DOHH2 (cell line): ENCODE results near the gene RBM38.
A peak's percentile ranks its signal among the peaks of the same experiment; 100 is the strongest.

Experiments
- H3F3A ChIP-seq: fragments of 200-600 bp; sonication (generic), shearing (Covaris generic); 2 replicates; pipeline ENCODE4 v1.6.0; 2016; ENCODE audit warnings: antibody characterized with exemption, mild to moderate bottlenecking; ENCODE audit not compliant: control insufficient read depth, insufficient read depth
- H3K27ac ChIP-seq: fragments of 200-600 bp; sonication (generic); 2 replicates; pipeline ENCODE4 v1.5.1; 2014; ENCODE audit warnings: low read depth, mild to moderate bottlenecking, low read length, moderate library complexity
- H3K27me3 ChIP-seq: fragments of 200-600 bp; sonication (generic); 2 replicates; pipeline ENCODE4 v1.6.1; 2014; ENCODE audit warnings: mild to moderate bottlenecking, low read length, mixed read lengths; ENCODE audit not compliant: control insufficient read depth
- H3K36me3 ChIP-seq: fragments of 200-600 bp; sonication (generic); 2 replicates; pipeline ENCODE4 v1.6.1; 2014; ENCODE audit warnings: mild to moderate bottlenecking, low read length, moderate library complexity, mixed read lengths; ENCODE audit not compliant: control insufficient read depth
- H3K4me1 ChIP-seq: fragments of 200-600 bp; sonication (generic); 2 replicates; pipeline ENCODE4 v1.6.1; 2014; ENCODE audit warnings: mild to moderate bottlenecking, low read length, mixed read lengths; ENCODE audit not compliant: control insufficient read depth
- H3K4me2 ChIP-seq: fragments of 200-600 bp; sonication (generic); 2 replicates; pipeline ENCODE4 v1.6.0; 2014; ENCODE audit warnings: mild to moderate bottlenecking, low read length, moderate library complexity
- H3K4me3 ChIP-seq: fragments of 200-600 bp; sonication (generic); 2 replicates; pipeline ENCODE4 v1.5.1; 2014; ENCODE audit warnings: mild to moderate bottlenecking, low read length, mixed read lengths
- H3K79me2 ChIP-seq: fragments of 200-600 bp; sonication (generic); 2 replicates; pipeline ENCODE4 v1.6.1; 2014; ENCODE audit warnings: mild to moderate bottlenecking, low read length, mixed read lengths; ENCODE audit not compliant: control insufficient read depth
- H3K9me2 ChIP-seq: fragments of 200-600 bp; sonication (generic); replicated peaks from 2 replicates; pipeline ENCODE4 v1.6.1; 2014; ENCODE audit warnings: mild to moderate bottlenecking, low read length, mixed read lengths; ENCODE audit not compliant: control insufficient read depth
- H3K9me3 ChIP-seq: fragments of 200-600 bp; sonication (generic); 2 replicates; pipeline ENCODE4 v1.6.1; 2014; ENCODE audit warnings: antibody characterized with exemption, low read length, mixed read lengths; ENCODE audit not compliant: control insufficient read depth, insufficient read depth
- H4K20me1 ChIP-seq: fragments of 200-600 bp; sonication (generic); 2 replicates; pipeline ENCODE4 v1.6.0; 2014; ENCODE audit warnings: low read depth, mild to moderate bottlenecking, antibody characterized with exemption, low read length, moderate library complexity; ENCODE audit not compliant: control insufficient read depth, insufficient read depth
- EZH2phosphoT487 ChIP-seq: fragments of 200-600 bp; sonication (generic); IDR thresholded peaks from 2 replicates; pipeline ENCODE4 v1.6.1; 2017; ENCODE audit warnings: borderline replicate concordance, mild to moderate bottlenecking, antibody characterized with exemption, low read length, moderate library complexity, mixed read lengths
- TF ChIP-seq, protein P1 (sequence below): fragments of 200-600 bp; sonication (generic); IDR thresholded peaks from one replicate; pipeline ENCODE4 v1.5.1; 2014; ENCODE audit warnings: antibody characterized with exemption, mild to moderate bottlenecking, low read depth, low read length; ENCODE audit not compliant: poor library complexity, severe bottlenecking

Gene RBM38

DNA sequence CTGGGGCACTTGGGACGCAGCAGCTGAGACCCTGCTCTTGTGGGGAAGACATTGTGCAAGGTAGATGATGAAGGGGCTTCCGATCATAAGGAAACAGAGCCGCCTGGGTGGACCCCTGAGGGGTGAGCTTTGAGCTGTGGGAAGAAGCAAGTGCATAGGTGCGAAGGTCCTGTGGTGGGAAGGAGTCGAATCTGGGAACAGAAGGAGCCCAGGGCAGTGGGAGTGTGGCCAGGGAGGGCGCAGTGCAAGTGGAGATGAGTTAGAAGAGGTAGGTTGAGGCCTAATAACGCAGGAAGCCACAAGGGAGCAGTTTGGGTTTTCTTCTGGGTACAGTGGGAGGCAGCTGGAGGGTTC is 10.3 kb downstream of the RBM38 start:
- Histone ChIP-seq H3K36me3 (peaks cover 95% of the 10 kb centered on the region), H3K79me2 (peaks cover 89% of the 10 kb centered on the region), H3K9me3 (no peaks in the 10 kb centered on the region), H3F3A (peaks cover 16% of the 10 kb centered on the region), H3K4me3 (peak overlapping the region; percentile 28; the same call in 1 of the 2 replicates), H4K20me1 (peaks cover 43% of the 10 kb centered on the region), H3K4me2 (peak overlapping the region; percentile 88), H3K9me2 (no peaks in the 10 kb centered on the region), H3K4me1 (peaks cover 50% of the 10 kb centered on the region), H3K27me3 (no peaks in the 10 kb centered on the region), H3K27ac (peak overlapping the region; percentile 95)
- no peak for TF ChIP-seq EZH2phosphoT487
- TF ChIP-seq, protein P1, sequence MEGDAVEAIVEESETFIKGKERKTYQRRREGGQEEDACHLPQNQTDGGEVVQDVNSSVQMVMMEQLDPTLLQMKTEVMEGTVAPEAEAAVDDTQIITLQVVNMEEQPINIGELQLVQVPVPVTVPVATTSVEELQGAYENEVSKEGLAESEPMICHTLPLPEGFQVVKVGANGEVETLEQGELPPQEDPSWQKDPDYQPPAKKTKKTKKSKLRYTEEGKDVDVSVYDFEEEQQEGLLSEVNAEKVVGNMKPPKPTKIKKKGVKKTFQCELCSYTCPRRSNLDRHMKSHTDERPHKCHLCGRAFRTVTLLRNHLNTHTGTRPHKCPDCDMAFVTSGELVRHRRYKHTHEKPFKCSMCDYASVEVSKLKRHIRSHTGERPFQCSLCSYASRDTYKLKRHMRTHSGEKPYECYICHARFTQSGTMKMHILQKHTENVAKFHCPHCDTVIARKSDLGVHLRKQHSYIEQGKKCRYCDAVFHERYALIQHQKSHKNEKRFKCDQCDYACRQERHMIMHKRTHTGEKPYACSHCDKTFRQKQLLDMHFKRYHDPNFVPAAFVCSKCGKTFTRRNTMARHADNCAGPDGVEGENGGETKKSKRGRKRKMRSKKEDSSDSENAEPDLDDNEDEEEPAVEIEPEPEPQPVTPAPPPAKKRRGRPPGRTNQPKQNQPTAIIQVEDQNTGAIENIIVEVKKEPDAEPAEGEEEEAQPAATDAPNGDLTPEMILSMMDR = no peak

DNA sequence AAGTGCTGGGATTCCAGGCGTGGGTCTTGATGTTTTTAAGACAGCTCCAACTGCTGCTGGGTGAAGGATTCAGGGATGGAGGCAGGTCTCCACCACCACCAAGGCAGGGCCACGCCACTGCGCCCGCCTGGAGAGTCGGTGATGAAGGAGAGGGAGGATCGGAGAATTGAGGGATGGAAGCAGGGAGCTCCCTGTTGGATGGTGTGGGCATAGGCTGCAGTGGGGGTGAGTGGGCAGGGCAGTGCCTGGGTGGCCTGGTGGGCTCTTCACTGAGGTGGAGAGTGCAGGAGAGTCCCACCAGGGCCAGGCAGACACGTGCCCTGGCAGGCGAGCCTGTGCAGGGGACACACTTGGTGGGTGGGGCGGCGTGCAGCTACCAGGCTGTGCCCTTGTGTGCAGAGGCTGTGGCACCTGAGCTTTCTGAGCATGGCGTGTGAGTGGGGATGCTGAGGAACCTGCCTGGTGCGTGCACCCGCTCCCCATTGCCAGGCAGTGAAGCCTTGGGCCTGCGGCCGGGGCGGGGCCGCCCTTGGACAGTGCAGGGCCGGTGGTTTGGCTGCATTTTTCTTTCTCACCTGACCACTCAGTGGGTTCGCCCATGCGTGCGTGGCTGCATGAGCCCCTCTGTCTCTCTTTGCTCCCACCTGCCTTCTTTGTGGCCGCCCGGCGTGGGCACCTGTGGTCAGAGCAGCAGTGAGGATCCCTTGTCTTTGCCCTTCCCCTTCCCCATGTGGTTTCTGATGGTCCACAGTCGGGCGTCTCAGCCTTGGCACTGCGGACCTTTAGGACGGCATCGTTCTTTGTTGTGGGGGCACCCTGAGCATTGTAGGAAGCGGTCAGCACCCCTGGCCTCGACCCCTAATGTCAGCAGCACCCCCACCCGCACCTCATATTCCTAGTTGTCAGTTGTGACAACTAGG is 11.3 kb downstream of the RBM38 start:
- Histone ChIP-seq H3K4me1 (peaks cover 41% of the 10 kb centered on the region), H3K9me3 (no peaks in the 10 kb centered on the region), H3K9me2 (no peaks in the 10 kb centered on the region), H3F3A (peaks cover 9% of the 10 kb centered on the region), H4K20me1 (peaks cover 43% of the 10 kb centered on the region), H3K79me2 (peaks cover 80% of the 10 kb centered on the region), H3K27ac (no peak overlapping the region), H3K36me3 (peaks cover 94% of the 10 kb centered on the region), H3K4me2 (no peak overlapping the region), H3K4me3 (no peak overlapping the region), H3K27me3 (no peaks in the 10 kb centered on the region)
- TF ChIP-seq, protein P1 = no peak

DNA sequence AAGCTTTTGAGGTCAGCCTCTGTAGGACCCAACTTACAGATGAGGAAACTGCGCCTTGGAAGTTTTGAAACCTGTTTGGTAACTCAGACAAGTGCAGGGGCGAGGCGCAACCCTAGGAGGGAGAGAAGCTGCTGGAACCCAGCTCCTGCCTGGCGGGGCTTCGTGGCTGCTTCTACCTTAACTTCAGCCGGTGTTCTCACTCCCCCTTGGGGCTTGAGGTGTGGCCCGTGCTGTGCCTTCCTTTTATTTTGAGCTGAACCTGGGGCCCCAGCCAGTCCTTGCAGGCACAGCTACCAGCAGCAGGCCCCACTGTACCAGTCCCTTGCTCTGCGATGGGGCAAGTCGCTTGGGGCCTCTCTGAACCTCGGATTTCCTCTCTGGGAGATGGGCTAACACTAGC is 12.0 kb downstream of the RBM38 start:
- Histone ChIP-seq H3F3A (peaks cover 5% of the 10 kb centered on the region; the same call in 1 of the 2 replicates), H3K9me2 (no peaks in the 10 kb centered on the region), H3K4me1 (peaks cover 33% of the 10 kb centered on the region), H3K4me2 (no peak overlapping the region), H3K36me3 (peaks cover 96% of the 10 kb centered on the region), H3K9me3 (no peaks in the 10 kb centered on the region), H3K79me2 (peaks cover 75% of the 10 kb centered on the region), H3K4me3 (no peak overlapping the region), H3K27me3 (no peaks in the 10 kb centered on the region), H3K27ac (no peak overlapping the region), H4K20me1 (peaks cover 43% of the 10 kb centered on the region)
- no peak for TF ChIP-seq EZH2phosphoT487
- TF ChIP-seq, protein P1 = no peak
